Measurements from ENCODE around the gene KRTAP4-9.

- TF ChIP-seq EZH2 (IDR thresholded peaks at IDR 0.05) = no peak
- TF ChIP-seq, protein P1, sequence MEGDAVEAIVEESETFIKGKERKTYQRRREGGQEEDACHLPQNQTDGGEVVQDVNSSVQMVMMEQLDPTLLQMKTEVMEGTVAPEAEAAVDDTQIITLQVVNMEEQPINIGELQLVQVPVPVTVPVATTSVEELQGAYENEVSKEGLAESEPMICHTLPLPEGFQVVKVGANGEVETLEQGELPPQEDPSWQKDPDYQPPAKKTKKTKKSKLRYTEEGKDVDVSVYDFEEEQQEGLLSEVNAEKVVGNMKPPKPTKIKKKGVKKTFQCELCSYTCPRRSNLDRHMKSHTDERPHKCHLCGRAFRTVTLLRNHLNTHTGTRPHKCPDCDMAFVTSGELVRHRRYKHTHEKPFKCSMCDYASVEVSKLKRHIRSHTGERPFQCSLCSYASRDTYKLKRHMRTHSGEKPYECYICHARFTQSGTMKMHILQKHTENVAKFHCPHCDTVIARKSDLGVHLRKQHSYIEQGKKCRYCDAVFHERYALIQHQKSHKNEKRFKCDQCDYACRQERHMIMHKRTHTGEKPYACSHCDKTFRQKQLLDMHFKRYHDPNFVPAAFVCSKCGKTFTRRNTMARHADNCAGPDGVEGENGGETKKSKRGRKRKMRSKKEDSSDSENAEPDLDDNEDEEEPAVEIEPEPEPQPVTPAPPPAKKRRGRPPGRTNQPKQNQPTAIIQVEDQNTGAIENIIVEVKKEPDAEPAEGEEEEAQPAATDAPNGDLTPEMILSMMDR (IDR thresholded peaks at IDR 0.05) = no peak
Observed at GRCh38 chr17:41126412-41126811, 21.2 kb downstream of the KRTAP4-9 start.
